Stomach (tissue), 4 donors: ENCODE measurements around the gene GUCY2C.

ENCODE experiments used
- EP300 ChIP-seq: sonication (generic); formaldehyde crosslinking; IDR thresholded peaks from one replicate; pipeline ENCODE4 v1.6.1; 2017; ENCODE audit warnings: antibody characterized with exemption
- POLR2A ChIP-seq, 4 donors: fragments of 450-650 bp; IDR thresholded peaks; one replicate each; pipeline ENCODE4 v1.6.1; 2016; ENCODE audit warnings: antibody characterized with exemption in 4 of 4, control low read depth in 2 of 4, mild to moderate bottlenecking in 1 of 4, moderate library complexity in 1 of 4
- POLR2AphosphoS5 ChIP-seq, 3 donors: sonication (generic); formaldehyde crosslinking; IDR thresholded peaks; one replicate each; pipeline ENCODE4 v1.6.1; 2016; ENCODE audit warnings: antibody characterized with exemption in 3 of 3
- TF ChIP-seq, protein P1 (sequence below), 7 experiments: fragments of 450-650 bp in 4 of 7; fragments of 200-600 bp in 3 of 7; sonication (generic) in 3 of 7; IDR thresholded peaks; one replicate each; pipeline ENCODE4 v1.5.1; 2016 to 2019; ENCODE audit warnings: antibody characterized with exemption in 7 of 7, control low read depth in 2 of 7, mild to moderate bottlenecking in 1 of 7

- no peak for TF ChIP-seq EP300
- TF ChIP-seq, protein P1, sequence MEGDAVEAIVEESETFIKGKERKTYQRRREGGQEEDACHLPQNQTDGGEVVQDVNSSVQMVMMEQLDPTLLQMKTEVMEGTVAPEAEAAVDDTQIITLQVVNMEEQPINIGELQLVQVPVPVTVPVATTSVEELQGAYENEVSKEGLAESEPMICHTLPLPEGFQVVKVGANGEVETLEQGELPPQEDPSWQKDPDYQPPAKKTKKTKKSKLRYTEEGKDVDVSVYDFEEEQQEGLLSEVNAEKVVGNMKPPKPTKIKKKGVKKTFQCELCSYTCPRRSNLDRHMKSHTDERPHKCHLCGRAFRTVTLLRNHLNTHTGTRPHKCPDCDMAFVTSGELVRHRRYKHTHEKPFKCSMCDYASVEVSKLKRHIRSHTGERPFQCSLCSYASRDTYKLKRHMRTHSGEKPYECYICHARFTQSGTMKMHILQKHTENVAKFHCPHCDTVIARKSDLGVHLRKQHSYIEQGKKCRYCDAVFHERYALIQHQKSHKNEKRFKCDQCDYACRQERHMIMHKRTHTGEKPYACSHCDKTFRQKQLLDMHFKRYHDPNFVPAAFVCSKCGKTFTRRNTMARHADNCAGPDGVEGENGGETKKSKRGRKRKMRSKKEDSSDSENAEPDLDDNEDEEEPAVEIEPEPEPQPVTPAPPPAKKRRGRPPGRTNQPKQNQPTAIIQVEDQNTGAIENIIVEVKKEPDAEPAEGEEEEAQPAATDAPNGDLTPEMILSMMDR (IDR thresholded peaks at IDR 0.05), result peak in 3 of 7 experiments; percentile 15 to 25 (median 17)
- TF ChIP-seq POLR2AphosphoS5 (IDR thresholded peaks at IDR 0.05), result no peak
- TF ChIP-seq POLR2A (IDR thresholded peaks at IDR 0.05), result no peak
Measured at GRCh38 chr12:14618983-14619382, 77.4 kb downstream of the GUCY2C start.
